ENCODE data around the gene CIZ1.

The CIZ1 gene

GRCh38 chr9:128213746-128214497, 22.6 kb upstream of the CIZ1 start:
- DNase-seq (ENCODE audit: low read depth): no peak

DNA sequence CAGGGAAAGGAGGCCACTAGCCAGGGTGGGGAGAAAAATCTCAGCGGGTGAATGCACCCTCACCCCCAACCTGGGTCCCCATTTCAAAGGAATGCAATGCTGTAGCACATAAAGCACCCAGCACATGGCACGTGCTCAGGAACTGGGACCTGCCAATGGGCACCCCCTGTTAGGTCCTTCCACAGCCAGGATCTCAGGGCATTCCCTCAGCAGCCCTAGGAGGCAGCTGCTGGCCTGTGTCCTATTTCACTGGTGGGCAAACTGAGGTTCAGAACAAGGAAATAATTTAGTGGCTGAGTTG, 20.6 kb upstream of the CIZ1 start:
- DNase-seq (ENCODE audit: low read depth): no peak

- DNase-seq (ENCODE audit: low read depth): no peak
These were observed 20.0 kb upstream of the CIZ1 start for GRCh38 chr9:128211186-128211980.

GRCh38 chr9:128208946-128209669, 17.7 kb upstream of the CIZ1 start:
- no peak for DNase-seq (ENCODE audit: low read depth)

- DNase-seq (ENCODE audit: low read depth): no peak
These were observed 17.0 kb upstream of the CIZ1 start for GRCh38 chr9:128208386-128208785.

DNA sequence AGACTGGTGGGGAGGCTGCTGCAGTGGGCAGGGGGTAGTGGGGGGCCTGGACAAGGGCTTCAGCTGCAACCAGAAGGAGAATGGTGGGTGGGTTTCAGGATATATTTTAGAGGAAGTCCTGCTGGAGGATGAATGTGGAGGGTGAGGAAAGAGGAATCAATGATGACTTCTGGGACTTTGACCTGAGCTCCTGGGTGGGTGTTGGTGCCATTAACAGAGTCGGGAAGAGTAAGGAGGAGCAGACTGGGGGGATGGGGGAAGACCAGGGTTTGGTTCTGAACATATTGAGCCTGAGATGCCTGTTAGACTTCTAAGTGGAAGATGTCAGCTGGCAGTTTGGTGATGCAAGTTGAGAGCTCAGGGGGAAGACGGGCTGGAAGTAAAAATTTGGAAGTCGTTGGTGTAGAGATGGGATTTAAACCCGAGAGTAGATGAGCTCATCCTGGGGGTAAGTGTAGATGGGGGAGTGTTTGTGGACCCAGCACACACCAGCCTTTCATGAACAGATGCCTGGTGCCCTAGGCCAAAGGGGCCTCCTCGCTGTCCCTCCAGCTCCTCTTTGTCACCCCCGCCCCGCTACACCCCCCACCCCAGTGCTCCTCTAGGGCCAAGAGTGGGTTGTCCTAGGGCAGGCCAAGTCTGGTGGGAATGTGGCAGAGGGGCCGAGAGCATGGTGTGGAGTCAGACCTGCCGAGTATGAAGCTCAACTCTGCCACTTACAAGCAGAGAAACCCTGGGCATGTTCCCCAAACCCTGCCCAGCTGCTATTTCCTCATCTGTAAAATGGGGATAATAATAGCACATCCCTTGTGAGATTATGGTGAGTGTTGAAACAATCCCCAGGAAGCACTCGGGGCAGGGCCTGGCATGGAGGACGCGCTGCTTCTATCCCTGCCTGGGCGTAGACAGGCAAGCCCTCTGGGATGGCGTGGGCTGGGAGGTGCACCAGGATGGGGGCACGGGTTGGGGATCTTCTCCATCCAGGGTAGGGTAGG, 15.8 kb upstream of the CIZ1 start:
- no peak for DNase-seq (ENCODE audit: low read depth)

- no peak for DNase-seq (ENCODE audit: low read depth)
These were observed 15.1 kb upstream of the CIZ1 start for GRCh38 chr9:128206484-128206883.

DNA sequence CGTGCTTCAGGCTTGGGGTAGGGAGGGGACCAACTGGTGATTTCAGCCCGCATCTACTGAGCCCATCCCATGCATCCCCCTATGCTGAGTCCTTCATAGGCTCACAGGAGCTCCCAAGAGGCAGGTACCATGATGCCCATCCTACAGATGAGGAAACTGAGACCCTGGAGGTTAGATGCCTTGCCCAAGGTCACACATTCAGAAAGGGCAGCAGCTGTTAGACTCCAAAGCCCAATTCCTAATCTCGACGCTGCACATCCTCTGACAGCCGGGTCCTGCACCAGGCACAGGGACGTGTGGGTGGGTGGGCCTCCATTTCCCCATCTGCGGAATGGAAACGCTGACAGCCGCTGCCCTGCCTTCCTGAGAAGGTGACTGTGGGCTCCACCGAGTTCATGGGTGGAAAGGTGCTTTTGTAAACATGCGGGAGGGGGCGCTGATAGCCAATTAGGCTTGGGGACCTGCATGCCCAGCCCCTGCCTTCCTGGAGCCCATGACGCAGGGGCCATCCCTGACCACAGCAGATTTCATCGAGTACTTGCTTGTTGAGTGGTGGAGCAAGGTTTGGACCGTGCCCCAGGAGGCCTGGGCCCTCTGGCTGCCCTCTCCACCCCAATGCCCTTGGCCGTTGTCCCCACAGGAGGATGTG, 14.0 kb upstream of the CIZ1 start:
- no peak for DNase-seq (ENCODE audit: low read depth)

DNA sequence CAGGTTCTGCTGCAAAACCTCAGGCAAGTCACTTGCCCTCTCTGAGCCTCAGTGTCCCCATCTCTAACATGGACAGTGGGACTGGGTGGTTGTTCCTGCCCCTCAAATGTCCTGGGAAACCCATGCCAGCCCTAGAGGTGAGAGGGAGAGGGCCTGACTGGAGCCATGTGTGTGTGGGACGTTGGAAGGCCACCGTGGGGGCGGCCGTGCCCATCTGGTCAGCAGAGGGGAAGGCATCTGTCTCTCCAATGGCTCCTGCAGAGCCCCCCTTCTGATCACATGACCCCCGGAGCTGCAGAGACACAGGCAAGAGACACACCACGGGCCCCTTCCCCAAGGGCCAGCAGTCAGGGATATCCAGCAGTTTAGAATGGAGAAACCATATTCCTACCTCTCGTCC, 13.5 kb upstream of the CIZ1 start:
- DNase-seq (ENCODE audit: low read depth): no peak

GRCh38 chr9:128203707-128204551, 12.6 kb upstream of the CIZ1 start:
- DNase-seq (ENCODE audit: low read depth): no peak

DNA sequence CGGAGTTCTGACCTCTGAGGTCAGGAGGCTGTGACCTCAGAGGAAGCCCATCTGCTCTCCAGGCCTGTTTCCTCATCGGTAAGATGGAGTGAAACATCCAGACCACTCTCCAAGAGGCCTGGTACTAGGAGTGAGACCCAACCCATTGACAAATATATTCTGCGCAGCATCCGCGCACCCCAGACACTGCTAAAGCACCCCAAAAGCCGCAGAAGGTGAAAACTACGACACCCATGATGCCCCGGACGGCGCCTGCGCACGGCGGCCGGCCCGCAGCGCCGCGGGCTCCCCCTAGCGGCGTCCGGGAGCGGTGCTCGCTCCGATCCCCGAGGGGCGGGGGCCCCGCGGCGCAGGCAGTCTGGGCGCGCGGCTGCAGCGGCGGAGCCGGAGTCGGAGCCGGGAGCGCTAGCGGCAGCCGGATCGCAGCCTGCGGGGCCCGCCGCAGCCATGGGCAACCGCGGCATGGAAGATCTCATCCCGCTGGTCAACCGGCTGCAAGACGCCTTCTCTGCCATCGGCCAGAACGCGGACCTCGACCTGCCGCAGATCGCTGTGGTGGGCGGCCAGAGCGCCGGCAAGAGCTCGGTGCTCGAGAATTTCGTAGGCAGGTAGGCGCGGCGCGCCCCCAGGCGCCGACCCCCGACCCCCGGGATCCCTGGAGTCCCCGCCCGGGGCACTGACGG, 11.8 kb upstream of the CIZ1 start, which contains the start of gene DNM1:
TSS of gene DNM1 (plus strand) at position 356 of the 683 bp plus-strand sequence. CDS start at position 448, 92 bp downstream.
- DNase-seq (ENCODE audit: low read depth): peak; percentile 17

DNA sequence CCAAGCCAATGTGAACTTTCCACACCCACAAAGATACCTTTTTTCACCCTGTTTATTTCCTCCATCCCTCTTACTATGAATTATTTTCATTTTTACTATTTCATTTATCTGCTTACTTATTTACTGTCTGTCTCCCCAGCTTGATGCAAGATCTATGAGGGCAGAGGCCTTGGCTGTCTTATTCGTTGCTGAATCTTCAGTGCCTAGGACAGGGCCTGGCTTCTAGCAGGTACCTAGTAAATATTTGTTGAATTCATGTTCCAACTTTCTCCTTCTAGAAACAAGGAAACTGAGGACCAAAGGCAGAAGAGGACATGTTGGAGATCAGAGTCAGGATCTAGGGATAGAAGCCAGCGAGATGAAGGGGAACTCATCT, 11.3 kb upstream of the CIZ1 start:
- no peak for DNase-seq (ENCODE audit: low read depth)

GRCh38 chr9:128201441-128202369, 10.3 kb upstream of the CIZ1 start:
- DNase-seq (ENCODE audit: low read depth): no peak

GRCh38 chr9:128193469-128194096, 2.2 kb upstream of the CIZ1 start:
- no peak for DNase-seq (ENCODE audit: low read depth)

GRCh38 chr9:128192601-128193371, 1.4 kb upstream of the CIZ1 start:
- no peak for DNase-seq (ENCODE audit: low read depth)

- no peak for DNase-seq (ENCODE audit: low read depth)
These were observed 611 bp downstream of the CIZ1 start for GRCh38 chr9:128190516-128191405.
